Upper lobe of left lung (tissue), 6 donors: ENCODE results near the gene FAM168A. TPM values are rescaled to one million over a fixed set of nuclear protein-coding genes. Genes with fewer than 3 reads are reported as not detected.
"Not testable (repeated sequence)": the region's sequence is repeated elsewhere in the genome, so short reads cannot be mapped to it uniquely, and the experiment has no call there.

Experiments used
- ATAC-seq, 2 donors: fragments of 200-7000 bp; cut with Tn5 transposase; one replicate each; pipeline ENCODE4 v1.9.1; 2022; ENCODE audit warnings: mild to moderate bottlenecking in 2 of 2, moderate library complexity in 2 of 2; ENCODE audit not compliant: low FRiP score in 2 of 2
- DNase-seq, 2 donors: peaks; one replicate each; pipeline ENCODE4 v3.0.0-alpha.2; 2019 to 2020
- H3K27ac ChIP-seq, 4 donors: fragments of 200-600 bp; sonication (generic); one replicate each; pipeline ENCODE4 v1.5.1; 2016 to 2019
- H3K27me3 ChIP-seq, 4 donors: fragments of 200-600 bp; sonication (generic); one replicate each; pipeline ENCODE4 v1.5.1; 2017 to 2019
- H3K36me3 ChIP-seq, 4 donors: fragments of 200-600 bp; sonication (generic); one replicate each; pipeline ENCODE4 v1.5.1; 2016 to 2019
- H3K4me1 ChIP-seq, 4 donors: fragments of 200-600 bp; sonication (generic); one replicate each; pipeline ENCODE4 v1.5.1; 2018 to 2019
- H3K4me3 ChIP-seq, 4 donors: fragments of 200-600 bp; sonication (generic); one replicate each; pipeline ENCODE4 v1.5.1; 2017 to 2019; ENCODE audit warnings: mild to moderate bottlenecking in 2 of 4, moderate library complexity in 1 of 4
- H3K9me3 ChIP-seq, 4 donors: fragments of 200-600 bp; sonication (generic); one replicate each; pipeline ENCODE4 v1.5.1; 2018 to 2019
- EP300 ChIP-seq, 4 donors: sonication (generic); formaldehyde crosslinking; IDR thresholded peaks; one replicate each; pipeline ENCODE4 v1.5.1; 2017; ENCODE audit warnings: antibody characterized with exemption in 4 of 4, control low read depth in 2 of 4
- POLR2A ChIP-seq, 4 donors: fragments of 450-650 bp; IDR thresholded peaks; one replicate each; pipeline ENCODE4 v1.5.1; 2016 to 2017; ENCODE audit warnings: antibody characterized with exemption in 4 of 4, mild to moderate bottlenecking in 2 of 4
- POLR2AphosphoS5 ChIP-seq, 2 donors: sonication (generic); formaldehyde crosslinking; IDR thresholded peaks; one replicate each; pipeline ENCODE4 v1.5.1; 2017; ENCODE audit warnings: antibody characterized with exemption in 2 of 2
- WGBS, 2 donors: methylation state at CpG; one replicate each; pipeline ENCODE4 v1.1.5; 2017 to 2018; 5-methylcytosine and 5-hydroxymethylcytosine counted together
- total RNA-seq, 6 donors: library from RNA; depleted of rRNA in 4 of 6; stranded (reverse); fragments of >200 nt in 4 of 6; gene quantifications; one replicate each; pipeline versions ENCODE4 v1.1.0 to v1.2.1, GENCODE V29; 2016 to 2021
- TF ChIP-seq, protein P1 (sequence below), 6 experiments: fragments of 450-650 bp in 4 of 6; fragments of 200-600 bp in 2 of 6; sonication (generic) in 2 of 6; IDR thresholded peaks; one replicate each; pipeline ENCODE4 v1.5.1; 2016 to 2019; ENCODE audit warnings: antibody characterized with exemption in 6 of 6
- donor health status: DM: no; HTN: no; CAD: no; lungs with moderate emphysema.
- donor health status: DM: no; HTN: yes; CAD: no; lungs with severe emphysema.

Gene FAM168A
- total RNA-seq, 6 donors from 2014 or later, result 15.7 to 30.7 (median 24.1) TPM

DNA sequence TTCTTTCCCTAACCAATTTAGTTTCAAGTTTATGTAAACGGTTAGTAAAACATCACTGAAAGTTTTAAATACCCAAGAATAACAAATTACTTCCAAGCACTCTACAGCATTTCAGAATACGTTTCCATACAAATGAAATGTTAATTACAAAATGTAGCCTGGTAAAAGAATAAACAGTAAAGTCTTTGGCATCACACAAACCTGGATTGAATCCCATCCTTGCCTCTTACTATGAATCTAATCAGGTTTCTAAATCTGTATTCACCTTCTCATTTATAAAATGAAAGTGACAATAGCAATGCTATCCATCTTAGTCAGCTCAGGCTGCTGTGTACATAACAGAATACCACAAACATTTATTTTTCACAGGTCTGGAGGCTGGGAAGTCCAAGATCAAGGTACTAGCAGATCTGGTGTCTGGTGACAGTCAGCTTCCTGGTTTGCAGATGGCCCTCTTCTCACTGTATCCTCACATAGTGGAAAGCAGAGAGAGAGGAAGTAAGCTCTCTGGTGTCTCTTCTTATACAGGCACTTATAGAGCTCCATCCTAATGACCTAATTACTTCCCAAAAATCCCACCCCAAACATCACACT lies 19.2 kb downstream of the FAM168A start:
- Histone ChIP-seq H3K36me3 (no peaks in the 10 kb centered on the region), H3K27ac (no peak overlapping the region), H3K4me3 (no peak overlapping the region), H3K4me1 (no peaks in the 10 kb centered on the region), H3K9me3 (no peaks in the 10 kb centered on the region), H3K27me3 (no peaks in the 10 kb centered on the region)
- DNase-seq (no peak), ATAC-seq (no peak)
- 65 to 79% methylated on average over 2 of the region's 2 CpGs for WGBS, 2 donors
- no peak for TF ChIP-seq EP300 (IDR thresholded peaks at IDR 0.05)
- TF ChIP-seq, protein P1, sequence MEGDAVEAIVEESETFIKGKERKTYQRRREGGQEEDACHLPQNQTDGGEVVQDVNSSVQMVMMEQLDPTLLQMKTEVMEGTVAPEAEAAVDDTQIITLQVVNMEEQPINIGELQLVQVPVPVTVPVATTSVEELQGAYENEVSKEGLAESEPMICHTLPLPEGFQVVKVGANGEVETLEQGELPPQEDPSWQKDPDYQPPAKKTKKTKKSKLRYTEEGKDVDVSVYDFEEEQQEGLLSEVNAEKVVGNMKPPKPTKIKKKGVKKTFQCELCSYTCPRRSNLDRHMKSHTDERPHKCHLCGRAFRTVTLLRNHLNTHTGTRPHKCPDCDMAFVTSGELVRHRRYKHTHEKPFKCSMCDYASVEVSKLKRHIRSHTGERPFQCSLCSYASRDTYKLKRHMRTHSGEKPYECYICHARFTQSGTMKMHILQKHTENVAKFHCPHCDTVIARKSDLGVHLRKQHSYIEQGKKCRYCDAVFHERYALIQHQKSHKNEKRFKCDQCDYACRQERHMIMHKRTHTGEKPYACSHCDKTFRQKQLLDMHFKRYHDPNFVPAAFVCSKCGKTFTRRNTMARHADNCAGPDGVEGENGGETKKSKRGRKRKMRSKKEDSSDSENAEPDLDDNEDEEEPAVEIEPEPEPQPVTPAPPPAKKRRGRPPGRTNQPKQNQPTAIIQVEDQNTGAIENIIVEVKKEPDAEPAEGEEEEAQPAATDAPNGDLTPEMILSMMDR (IDR thresholded peaks at IDR 0.05), result no peak
- no peak for TF ChIP-seq POLR2AphosphoS5 (IDR thresholded peaks at IDR 0.05)
- no peak for TF ChIP-seq POLR2A (IDR thresholded peaks at IDR 0.05)

DNA sequence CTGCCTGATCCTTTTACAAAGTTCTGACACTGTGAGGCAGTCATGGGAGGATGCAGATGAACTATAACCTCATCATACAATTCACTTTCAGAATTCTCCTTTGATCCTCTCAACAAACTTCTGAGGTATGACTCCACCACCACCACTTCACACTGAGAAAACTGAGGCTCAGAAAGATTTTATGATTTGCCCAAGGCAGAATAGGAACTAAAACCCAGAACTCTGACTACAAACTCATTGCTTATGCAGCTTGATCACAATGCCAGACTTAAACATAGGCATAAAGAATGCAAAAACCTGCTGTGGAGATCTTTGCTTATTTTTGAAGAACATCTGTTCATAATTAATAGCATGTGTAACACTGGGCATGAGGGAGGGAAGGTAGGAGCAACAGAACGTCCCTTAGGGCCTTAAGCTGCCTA lies 20.4 kb downstream of the FAM168A start:
- no peak overlapping the region for H3K4me3 ChIP-seq
- H3K9me3 ChIP-seq, result no peaks in the 10 kb centered on the region
- no peak overlapping the region for H3K27ac ChIP-seq
- no peaks in the 10 kb centered on the region for H3K36me3 ChIP-seq
- H3K4me1 ChIP-seq, result no peaks in the 10 kb centered on the region
- DNase-seq, result no peak
- TF ChIP-seq EP300 (IDR thresholded peaks at IDR 0.05) (no peak), POLR2AphosphoS5 (IDR thresholded peaks at IDR 0.05) (no peak), POLR2A (IDR thresholded peaks at IDR 0.05) (no peak)
- TF ChIP-seq, protein P1 (IDR thresholded peaks at IDR 0.05), result no peak
- 81 to 100% methylated on average over 1 of the region's 1 CpG for WGBS, 2 donors
- no peaks in the 10 kb centered on the region for H3K27me3 ChIP-seq
- ATAC-seq, result no peak

DNA sequence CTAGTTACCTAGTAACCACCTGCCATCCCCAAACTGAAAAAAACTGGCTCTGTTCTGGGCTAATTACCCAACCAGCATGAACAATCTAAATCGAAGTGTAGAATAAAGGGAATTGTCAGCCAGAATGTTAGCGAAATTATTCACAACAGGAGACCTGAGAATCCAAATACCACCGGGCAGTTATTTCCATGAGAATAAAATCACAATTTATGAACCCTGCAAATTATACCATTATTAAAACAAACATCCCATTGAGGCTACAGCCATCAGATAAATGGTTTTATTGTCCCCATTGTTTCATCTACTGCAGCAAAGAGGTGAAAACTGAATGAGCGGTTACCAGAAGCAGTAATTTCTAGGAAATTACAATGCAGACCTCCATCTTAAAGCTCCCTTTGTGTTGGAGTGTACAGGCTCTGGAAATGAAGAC lies 21.7 kb downstream of the FAM168A start:
- TF ChIP-seq POLR2AphosphoS5 (IDR thresholded peaks at IDR 0.05), result no peak
- TF ChIP-seq, protein P1 (IDR thresholded peaks at IDR 0.05), result no peak
- no peak for TF ChIP-seq EP300 (IDR thresholded peaks at IDR 0.05)
- no peak for TF ChIP-seq POLR2A (IDR thresholded peaks at IDR 0.05)
- Histone ChIP-seq H3K36me3 (no peaks in the 10 kb centered on the region), H3K4me1 (no peaks in the 10 kb centered on the region), H3K4me3 (no peak overlapping the region), H3K27ac (no peak overlapping the region), H3K27me3 (no peaks in the 10 kb centered on the region), H3K9me3 (no peaks in the 10 kb centered on the region)
- no peak for ATAC-seq
- WGBS, 2 donors, result 96% methylated on average over 4 of the region's 4 CpGs
- DNase-seq, result no peak

DNA sequence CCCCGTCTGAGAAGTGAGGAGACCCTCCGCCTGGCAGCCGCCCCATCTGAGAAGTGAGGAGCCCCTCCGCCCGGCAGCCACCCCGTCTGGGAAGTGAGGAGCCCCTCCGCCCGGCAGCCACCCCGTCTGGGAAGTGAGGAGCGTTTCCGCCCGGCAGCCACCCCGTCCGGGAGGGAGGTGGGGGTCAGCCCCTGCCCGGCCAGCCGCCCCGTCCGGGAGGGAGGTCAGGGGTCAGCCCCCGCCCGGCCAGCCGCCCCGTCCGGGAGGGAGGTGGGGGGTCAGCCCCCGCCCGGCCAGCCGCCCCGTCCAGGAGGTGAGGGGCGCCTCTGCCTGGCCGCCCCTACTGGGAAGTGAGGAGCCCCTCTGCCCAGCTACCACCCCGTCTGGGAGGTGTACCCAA lies 25.9 kb downstream of the FAM168A start:
- ATAC-seq, H3K4me3 ChIP-seq, H3K36me3 ChIP-seq, H3K27me3 ChIP-seq, H3K27ac ChIP-seq, H3K4me1 ChIP-seq, H3K9me3 ChIP-seq: not testable (repeated sequence)
- 91% methylated on average over 7 of the region's 30 CpGs; no CpG with 5 or more reads in 1 of the 2 donors for WGBS, 2 donors
- DNase-seq, result peak in 1 of 2 donors; percentile 56

DNA sequence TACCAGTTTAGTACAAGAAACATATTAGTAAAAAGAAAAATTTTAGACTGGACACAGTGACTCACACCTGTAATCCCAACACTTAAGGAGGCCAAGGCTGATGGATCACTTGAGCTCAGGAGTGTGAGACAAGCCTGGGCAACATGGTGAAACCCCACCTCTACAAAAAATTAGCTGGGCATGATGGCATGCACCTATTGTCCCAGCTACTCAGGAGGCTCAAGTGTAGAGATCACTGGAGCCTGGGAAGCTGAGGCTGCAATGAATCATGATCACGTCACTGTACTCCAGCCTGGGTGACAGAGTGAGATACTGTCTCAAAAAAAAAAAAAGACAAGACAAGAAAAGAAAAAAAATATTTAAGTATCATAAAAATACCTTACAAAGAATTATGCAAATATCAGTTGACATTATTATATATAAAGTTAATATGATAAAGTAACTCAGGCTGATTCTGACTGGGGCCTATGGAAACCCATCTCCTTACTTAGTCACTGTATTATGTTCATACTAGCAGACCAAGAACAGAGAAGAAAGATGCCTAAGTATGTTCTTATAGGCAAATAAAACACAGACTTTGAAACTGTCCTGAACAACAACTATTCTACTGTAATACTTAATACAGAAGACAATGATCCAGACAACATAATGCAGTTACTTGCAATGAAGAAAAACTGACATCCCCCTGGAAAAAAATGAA lies 27.3 kb downstream of the FAM168A start:
- TF ChIP-seq, protein P1 (IDR thresholded peaks at IDR 0.05), result no peak
- TF ChIP-seq POLR2AphosphoS5 (IDR thresholded peaks at IDR 0.05) (no peak), POLR2A (IDR thresholded peaks at IDR 0.05) (no peak), EP300 (IDR thresholded peaks at IDR 0.05) (no peak)
- no peaks in the 10 kb centered on the region for H3K36me3 ChIP-seq
- WGBS, 2 donors, result 75 to 84% methylated on average over 1 of the region's 1 CpG
- DNase-seq (peak in 1 of 2 donors; percentile 50), ATAC-seq (no peak)
- no peak overlapping the region for H3K27ac ChIP-seq
- H3K4me3 ChIP-seq, result no peak overlapping the region
- H3K4me1 ChIP-seq, result peaks cover 0 to 4% (median 2%) of the 10 kb centered on the region in 4 donors
- H3K9me3 ChIP-seq, result no peaks in the 10 kb centered on the region
- no peaks in the 10 kb centered on the region for H3K27me3 ChIP-seq
